Panc1 (cell line): ENCODE measurements around the gene ADAMTS7. TPM values are rescaled to one million over a fixed set of nuclear protein-coding genes. Genes with fewer than 3 reads are reported as not detected.

Experiments used
- ATAC-seq: fragments of 200-7000 bp; cut with Tn5 transposase; 2 replicates; pipeline ENCODE4 v1.9.1; 2020; ENCODE audit warnings: mild to moderate bottlenecking, moderate library complexity
- BruUV-seq: library from RNA; stranded (reverse); fragments of 400-500 nt; replicated peaks from 2 replicates; lab custom pipeline; 2021; lab: Mats Ljungman, UMichigan
- CTCF ChIA-PET: fragments of 300-600 bp; sonication (Branson Sonifier 250); formaldehyde crosslinking; loops from one replicate; lab custom pipeline; 2022; ENCODE audit warnings: antibody characterized with exemption; lab: Charles Lee
- POLR2A ChIA-PET: fragments of 300-600 bp; sonication (Branson Sonifier 250); formaldehyde crosslinking; loops from one replicate; lab custom pipeline; 2022; ENCODE audit warnings: antibody characterized with exemption; lab: Charles Lee
- DNase-seq: peaks from one replicate; pipeline ENCODE4 v3.0.0-alpha.2; 2010; ENCODE audit warnings: low read depth, low spot score
- H3K27ac ChIP-seq: 2 replicates; pipeline ENCODE4 v1.5.1; 2011; ENCODE audit warnings: mild to moderate bottlenecking, low read length, inconsistent platforms
- H3K27me3 ChIP-seq: fragments of 200-500 bp; sonication (Bioruptor generic); 2 replicates; pipeline ENCODE4 v1.6.0; 2014; ENCODE audit warnings: low read length, inconsistent platforms; ENCODE audit not compliant: control insufficient read depth, insufficient read depth
- H3K36me3 ChIP-seq: fragments of 200-500 bp; sonication (Bioruptor generic); 2 replicates; pipeline ENCODE4 v1.5.1; 2014; ENCODE audit warnings: inconsistent platforms, mild to moderate bottlenecking, low read length, moderate library complexity; ENCODE audit not compliant: control insufficient read depth, insufficient read depth
- H3K4me1 ChIP-seq: 2 replicates; pipeline ENCODE4 v1.5.1; 2011; ENCODE audit warnings: inconsistent platforms, mild to moderate bottlenecking, low read length, moderate library complexity; ENCODE audit not compliant: control insufficient read depth, insufficient read depth
- H3K4me3 ChIP-seq, 2 experiments: 2 replicates each; pipeline ENCODE4 v1.5.1; 2011 to 2012; ENCODE audit warnings: low read depth in 2 of 2, low read length in 2 of 2, mild to moderate bottlenecking in 2 of 2, inconsistent platforms in 1 of 2, moderate library complexity in 1 of 2
- H3K9me3 ChIP-seq: fragments of 200-500 bp; sonication (Bioruptor generic); 2 replicates; pipeline ENCODE4 v1.5.1; 2014; ENCODE audit warnings: low read depth, mild to moderate bottlenecking, inconsistent platforms, low read length, moderate library complexity; ENCODE audit not compliant: control insufficient read depth, insufficient read depth
- POLR2AphosphoS5 ChIP-seq: IDR thresholded peaks from 2 replicates; pipeline ENCODE4 v1.6.1; 2012; ENCODE audit warnings: mild to moderate bottlenecking, low read depth, low read length, moderate library complexity
- REST ChIP-seq, 2 experiments: IDR thresholded peaks; 2 replicates each; pipeline ENCODE4 v1.6.1; 2011 to 2012; ENCODE audit warnings: low read depth in 2 of 2, control low read depth in 1 of 2, low read length in 1 of 2, mild to moderate bottlenecking in 1 of 2, moderate library complexity in 1 of 2; ENCODE audit not compliant: insufficient read depth in 1 of 2
- SIN3A ChIP-seq: IDR thresholded peaks from 2 replicates; pipeline ENCODE4 v1.6.1; 2012; ENCODE audit warnings: low read depth, mild to moderate bottlenecking, low read length, moderate library complexity, borderline replicate concordance; ENCODE audit not compliant: insufficient read depth
- TCF7L2 ChIP-seq: IDR thresholded peaks from 2 replicates; pipeline ENCODE4 v1.6.1; 2011; ENCODE audit warnings: mild to moderate bottlenecking, low read depth, low read length, inconsistent platforms
- in situ Hi-C: cut with HindIII; loops from 2 replicates; pipeline ENCODE4 v1.10.0; 2016; ENCODE audit warnings: low sequenced_read_pairs, low pct_unique_long_range_greater_than_20kb
- intact Hi-C: fragments of 100-400 bp; cut with micrococcal nuclease; formaldehyde crosslinking; loops from one replicate; pipeline ENCODE4 v1.10.0; 2022; ENCODE audit not compliant: unreplicated experiment
- total RNA-seq: library from RNA; stranded (reverse); gene quantifications from one replicate; pipeline ENCODE4 v1.2.1, GENCODE V29; 2021; ENCODE audit not compliant: unreplicated experiment
- TF ChIP-seq, protein P1 (sequence below): fragments of 450-650 bp; IDR thresholded peaks from 2 replicates; pipeline ENCODE4 v1.5.1; 2017; ENCODE audit warnings: mild to moderate bottlenecking

The ADAMTS7 gene
- total RNA-seq, 1 experiment from 2014 or later, result 1.0 TPM

GRCh38 chr15:78854833-78855372 is 43.6 kb upstream of the ADAMTS7 start:
- no peaks in the 10 kb centered on the region for H3K9me3 ChIP-seq
- H3K27ac ChIP-seq, result no peak overlapping the region
- TF ChIP-seq SIN3A (no peak), REST (IDR thresholded peaks at IDR 0.05; ENCODE audit: insufficient read depth in 1 of 2, low read depth in 2 of 2, low read length in 1 of 2) (no peak), POLR2AphosphoS5 (no peak)
- POLR2A ChIA-PET, result interaction anchor here (0.7 kb wide), 1 partner anchor 17 kb away, joined by 4 read pairs; no protein-coding TSS in a partner anchor
- in situ Hi-C loops (no loop called here), intact Hi-C loops (no loop called here)
- H3K36me3 ChIP-seq, result no peaks in the 10 kb centered on the region
- DNase-seq (no peak), ATAC-seq (no peak)
- no TSS peak for BruUV-seq
- CTCF ChIA-PET, result interaction anchor here (0.7 kb wide), 1 partner anchor 43 kb away, joined by 5 read pairs; no protein-coding TSS in a partner anchor
- no peaks in the 10 kb centered on the region for H3K27me3 ChIP-seq
- no peak overlapping the region for H3K4me3 ChIP-seq
- no peaks in the 10 kb centered on the region for H3K4me1 ChIP-seq

- no peaks in the 10 kb centered on the region for H3K4me1 ChIP-seq
- no peak overlapping the region for H3K27ac ChIP-seq
- no TSS peak for BruUV-seq
- POLR2A ChIA-PET, result no interaction called here
- no peaks in the 10 kb centered on the region for H3K36me3 ChIP-seq
- in situ Hi-C loops, result no loop called here
- no peaks in the 10 kb centered on the region for H3K9me3 ChIP-seq
- TF ChIP-seq TCF7L2 (no peak), POLR2AphosphoS5 (no peak)
- DNase-seq, result no peak
- ATAC-seq, result no peak
- H3K4me3 ChIP-seq, result no peak overlapping the region
- no peaks in the 10 kb centered on the region for H3K27me3 ChIP-seq
- CTCF ChIA-PET, result no interaction called here
- intact Hi-C loops, result no loop called here
These were observed 42.2 kb upstream of the ADAMTS7 start for GRCh38 chr15:78853500-78853899.

- intact Hi-C loops (no loop called here), in situ Hi-C loops (no loop called here)
- Histone ChIP-seq H3K4me1 (no peaks in the 10 kb centered on the region), H3K9me3 (no peaks in the 10 kb centered on the region), H3K36me3 (no peaks in the 10 kb centered on the region), H3K4me3 (no peak overlapping the region), H3K27me3 (no peaks in the 10 kb centered on the region), H3K27ac (no peak overlapping the region)
- BruUV-seq, result no TSS peak
- no peak for TF ChIP-seq TCF7L2
- no peak for TF ChIP-seq REST (IDR thresholded peaks at IDR 0.05; ENCODE audit: insufficient read depth in 1 of 2, low read depth in 2 of 2, low read length in 1 of 2)
- TF ChIP-seq, protein P1, sequence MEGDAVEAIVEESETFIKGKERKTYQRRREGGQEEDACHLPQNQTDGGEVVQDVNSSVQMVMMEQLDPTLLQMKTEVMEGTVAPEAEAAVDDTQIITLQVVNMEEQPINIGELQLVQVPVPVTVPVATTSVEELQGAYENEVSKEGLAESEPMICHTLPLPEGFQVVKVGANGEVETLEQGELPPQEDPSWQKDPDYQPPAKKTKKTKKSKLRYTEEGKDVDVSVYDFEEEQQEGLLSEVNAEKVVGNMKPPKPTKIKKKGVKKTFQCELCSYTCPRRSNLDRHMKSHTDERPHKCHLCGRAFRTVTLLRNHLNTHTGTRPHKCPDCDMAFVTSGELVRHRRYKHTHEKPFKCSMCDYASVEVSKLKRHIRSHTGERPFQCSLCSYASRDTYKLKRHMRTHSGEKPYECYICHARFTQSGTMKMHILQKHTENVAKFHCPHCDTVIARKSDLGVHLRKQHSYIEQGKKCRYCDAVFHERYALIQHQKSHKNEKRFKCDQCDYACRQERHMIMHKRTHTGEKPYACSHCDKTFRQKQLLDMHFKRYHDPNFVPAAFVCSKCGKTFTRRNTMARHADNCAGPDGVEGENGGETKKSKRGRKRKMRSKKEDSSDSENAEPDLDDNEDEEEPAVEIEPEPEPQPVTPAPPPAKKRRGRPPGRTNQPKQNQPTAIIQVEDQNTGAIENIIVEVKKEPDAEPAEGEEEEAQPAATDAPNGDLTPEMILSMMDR, result no peak
- TF ChIP-seq POLR2AphosphoS5, result no peak
- no peak for TF ChIP-seq SIN3A
- no peak for ATAC-seq
- no peak for DNase-seq
- CTCF ChIA-PET, result no interaction called here
- POLR2A ChIA-PET, result no interaction called here
These were observed 39.9 kb upstream of the ADAMTS7 start for GRCh38 chr15:78850941-78851755.
